Astrocyte of the hippocampus (primary cell): ENCODE measurements around the gene ARL15.

Experiments used
- DNase-seq: peaks from one replicate; pipeline ENCODE4 v3.0.0; 2011; ENCODE audit warnings: low read depth, low spot score

The ARL15 gene

DNA sequence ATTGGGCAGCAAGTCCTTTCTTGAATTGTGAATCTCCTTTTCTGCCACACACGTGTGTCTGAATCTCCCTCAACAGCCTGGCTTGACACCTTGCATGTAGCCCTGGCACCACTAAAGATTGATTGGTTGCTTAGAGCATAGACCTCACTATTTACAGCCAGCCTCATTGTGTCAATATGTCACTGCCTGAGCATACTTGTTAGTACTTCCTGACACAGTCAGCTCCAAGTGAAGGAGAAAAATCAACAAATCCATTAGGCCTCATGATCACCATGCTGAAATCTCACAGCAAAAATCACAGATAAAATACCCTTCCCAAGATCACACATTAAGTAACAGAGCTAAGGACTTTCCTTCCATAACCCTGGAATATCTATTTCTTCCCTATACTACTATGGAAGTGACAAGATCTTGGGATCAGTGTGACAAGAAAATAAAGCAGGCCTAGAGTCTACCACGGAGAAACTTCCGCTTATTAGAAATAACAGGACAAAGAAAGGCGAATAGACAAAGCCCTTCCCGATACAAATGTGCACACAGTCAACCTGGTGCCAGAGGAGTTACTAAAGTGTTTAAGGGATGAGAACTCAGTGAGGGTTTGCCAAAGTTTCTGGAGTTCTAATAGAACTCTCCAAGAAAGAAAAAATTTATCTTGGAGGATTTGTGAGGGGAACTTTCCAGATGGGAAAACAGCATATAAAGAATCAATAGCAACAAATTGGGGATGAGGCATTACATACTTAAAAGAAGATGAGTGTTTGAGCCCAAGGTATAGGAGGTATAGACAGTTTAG, 5.6 kb upstream of the ARL15 start:
- DNase-seq = no peak

GRCh38 chr5:54313311-54314270, 3.2 kb upstream of the ARL15 start:
- no peak for DNase-seq

DNA sequence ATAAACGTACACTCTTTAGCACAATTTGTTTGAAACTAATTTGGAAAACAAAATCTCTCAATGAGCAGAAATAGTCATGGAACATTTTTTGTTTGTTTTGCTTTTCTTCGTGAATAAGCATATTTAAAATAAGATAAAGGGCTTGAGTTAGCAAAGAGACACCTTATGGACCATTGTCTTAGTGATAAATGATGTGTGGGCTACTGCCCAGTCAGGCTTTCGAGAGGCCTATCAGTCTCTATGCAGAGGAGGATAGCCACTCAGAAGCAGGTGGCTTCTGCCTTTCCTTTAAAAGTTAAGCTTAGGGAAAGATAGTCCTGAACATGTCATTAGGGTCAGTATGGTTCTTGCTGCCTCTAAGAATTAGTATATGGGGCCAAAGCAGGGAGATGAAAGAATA, 2.1 kb upstream of the ARL15 start:
- DNase-seq = no peak

- peak; percentile 51 for DNase-seq
Observed at GRCh38 chr5:54311176-54311677, 854 bp upstream of the ARL15 start.

- DNase-seq = peak; percentile 62
Observed at GRCh38 chr5:54309691-54310432, 511 bp downstream of the ARL15 start.

GRCh38 chr5:54309276-54309675, 1.1 kb downstream of the ARL15 start:
- DNase-seq = peak; percentile 43

DNA sequence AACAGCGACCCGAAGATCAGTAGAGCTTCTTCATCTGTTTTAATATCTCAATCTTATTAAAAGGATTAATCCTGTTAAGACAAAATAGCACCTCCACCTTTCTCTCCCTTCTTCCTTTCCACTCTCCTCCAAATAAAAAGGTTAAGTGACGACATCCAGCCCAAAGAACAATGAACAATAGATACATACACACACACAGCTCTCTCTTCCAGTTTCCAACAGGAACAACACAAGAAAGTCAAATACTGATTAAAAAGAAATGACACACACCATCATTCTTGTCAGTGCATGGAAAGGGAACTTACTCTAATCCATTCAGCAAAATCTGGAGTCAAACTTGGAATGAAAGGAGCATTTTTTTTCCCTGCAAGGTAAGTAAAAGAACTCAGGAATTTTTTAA, 2.8 kb downstream of the ARL15 start:
- no peak for DNase-seq

DNA sequence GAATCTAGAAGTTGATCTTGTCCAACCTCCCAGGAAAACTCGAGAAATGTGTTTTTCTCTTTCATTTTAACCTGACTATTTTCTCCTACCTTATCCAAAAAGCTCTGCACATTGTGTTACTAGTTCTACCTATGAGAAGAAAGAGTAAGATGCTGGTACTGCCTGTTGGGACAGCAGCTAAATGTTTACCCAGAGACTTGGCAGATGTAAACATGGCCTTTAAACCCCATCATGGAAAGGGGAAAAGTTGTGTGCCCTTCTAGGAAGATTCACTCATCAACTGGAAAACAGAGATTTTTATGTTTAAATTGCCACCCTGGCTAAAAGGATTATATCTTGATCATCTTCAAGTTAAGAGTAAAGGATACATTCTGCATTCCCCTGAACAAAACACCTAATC, 3.5 kb downstream of the ARL15 start:
- no peak for DNase-seq

DNA sequence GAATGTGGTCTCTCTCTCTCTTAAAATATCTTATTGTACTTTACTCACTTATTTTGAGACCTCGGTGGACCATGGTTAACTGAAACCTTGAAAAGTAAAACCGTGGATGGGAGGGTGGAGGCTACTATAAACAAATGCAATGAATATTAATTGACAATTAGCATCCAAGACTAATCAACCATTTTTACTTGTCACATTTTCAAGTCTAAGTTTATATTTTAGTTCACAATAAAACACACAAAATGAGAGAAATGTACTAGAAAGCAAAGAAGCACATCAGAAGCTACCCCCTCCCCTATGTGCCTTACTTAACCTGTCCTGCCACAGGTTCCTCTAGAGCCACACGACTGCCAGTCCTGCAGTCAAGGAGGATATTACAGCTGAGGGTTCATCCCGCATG, 4.6 kb downstream of the ARL15 start:
- DNase-seq = no peak

GRCh38 chr5:54304040-54304439, 6.3 kb downstream of the ARL15 start:
- no peak for DNase-seq

DNA sequence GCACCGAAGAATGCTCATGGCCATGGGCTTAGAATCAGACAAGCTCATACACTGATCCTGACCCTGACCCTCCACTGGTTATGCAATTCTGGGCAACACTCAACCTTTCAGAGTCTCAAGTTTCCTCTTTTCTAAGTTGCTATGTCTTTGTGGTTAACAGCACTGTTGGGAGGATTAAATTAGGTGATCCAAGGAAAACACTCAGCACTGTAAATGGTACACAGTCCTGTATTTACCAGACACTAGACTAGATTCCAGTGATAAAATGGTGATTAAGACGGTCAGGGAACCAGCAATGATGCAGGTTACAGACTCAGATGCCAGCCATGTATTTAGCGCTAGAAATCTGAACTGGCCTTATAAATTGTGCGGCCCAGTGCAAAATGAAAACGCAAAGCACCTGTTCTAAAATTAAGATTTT, 8.1 kb downstream of the ARL15 start:
- peak; percentile 35 for DNase-seq

DNA sequence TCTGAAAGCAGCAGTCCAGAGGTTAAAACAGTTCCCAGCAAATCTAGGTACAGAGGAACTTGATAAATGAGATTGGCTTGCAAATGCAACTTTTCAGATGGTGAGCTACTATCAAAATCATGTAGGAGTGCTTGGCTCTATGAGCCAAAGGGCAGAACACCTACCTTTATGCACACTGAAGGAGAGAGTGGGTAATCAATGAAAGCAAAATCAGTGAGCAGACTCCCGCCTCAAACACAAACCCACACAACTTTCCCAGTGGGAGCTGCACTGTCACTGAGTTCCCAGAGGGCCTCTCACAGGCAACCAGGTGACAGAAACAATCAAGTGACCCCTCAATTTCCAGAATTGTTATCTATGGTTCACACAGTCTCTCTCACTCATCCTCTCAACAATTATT, 8.5 kb downstream of the ARL15 start:
- no peak for DNase-seq

- DNase-seq = no peak
Observed at GRCh38 chr5:54301220-54301619, 9.2 kb downstream of the ARL15 start.

GRCh38 chr5:54298947-54299346, 11.4 kb downstream of the ARL15 start:
- no peak for DNase-seq

GRCh38 chr5:54296386-54296785, 14.0 kb downstream of the ARL15 start:
- no peak for DNase-seq

- no peak for DNase-seq
Observed at GRCh38 chr5:54295651-54296276, 14.6 kb downstream of the ARL15 start.

GRCh38 chr5:54294097-54294667, 16.2 kb downstream of the ARL15 start:
- DNase-seq = no peak

- DNase-seq = no peak
Observed at GRCh38 chr5:54292866-54293265, 17.5 kb downstream of the ARL15 start.

DNA sequence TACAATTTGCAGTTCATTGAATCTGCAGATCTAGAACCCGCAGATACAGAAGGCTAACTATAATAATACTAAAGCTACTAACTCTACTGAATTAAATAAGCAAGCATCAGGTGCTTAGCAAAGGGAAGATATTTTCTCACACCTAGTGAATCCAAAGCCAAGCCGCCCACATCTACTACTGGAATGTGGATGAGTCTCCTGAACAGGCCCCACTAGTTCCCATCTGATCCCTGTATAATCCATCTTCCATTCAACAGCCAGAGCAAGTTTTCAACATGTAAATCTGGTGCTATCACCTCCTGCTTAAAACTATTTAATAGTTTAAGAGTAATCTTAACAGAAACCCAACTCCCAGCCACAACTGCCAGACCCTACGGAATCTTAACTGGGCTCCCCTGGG, 18.9 kb downstream of the ARL15 start:
- no peak for DNase-seq

GRCh38 chr5:54289769-54290168, 20.6 kb downstream of the ARL15 start:
- no peak for DNase-seq
